SK-N-SH treated with all-trans-retinoic acid at 6 μM for 48 hours (cell line): ENCODE results near the gene CCDC102B.

ENCODE experiments used
- ARNTL ChIP-seq: fragments of 450-650 bp; formaldehyde crosslinking; IDR thresholded peaks from 2 replicates; pipeline ENCODE4 v1.5.0; 2020; ENCODE audit warnings: low read depth, mild to moderate bottlenecking, moderate library complexity, borderline replicate concordance
- CSDC2 ChIP-seq: fragments of 250-450 bp; sonication (Bioruptor Pico); IDR thresholded peaks from 2 replicates; pipeline ENCODE4 v1.5.0; 2020; ENCODE audit warnings: mild to moderate bottlenecking, moderate library complexity
- ESRRG ChIP-seq: fragments of 250-450 bp; sonication (Bioruptor Pico); IDR thresholded peaks from 2 replicates; pipeline ENCODE4 v1.6.1; 2021; ENCODE audit warnings: mild to moderate bottlenecking
- ISL1 ChIP-seq: fragments of 250-450 bp; sonication (Bioruptor Pico); IDR thresholded peaks from 2 replicates; pipeline ENCODE4 v2.1.2; 2022; ENCODE audit warnings: mild to moderate bottlenecking, moderate library complexity
- RARB ChIP-seq: fragments of 250-450 bp; sonication (Bioruptor Pico); IDR thresholded peaks from 2 replicates; pipeline ENCODE4 v1.8.0; 2021; ENCODE audit warnings: mild to moderate bottlenecking, moderate library complexity
- ZFP30 ChIP-seq: fragments of 450-650 bp; formaldehyde crosslinking; IDR thresholded peaks from 2 replicates; pipeline ENCODE4 v1.5.0; 2022; ENCODE audit warnings: mild to moderate bottlenecking, moderate library complexity
- TF ChIP-seq, protein P1 (sequence below): fragments of 250-450 bp; sonication (Bioruptor Pico); IDR thresholded peaks from 2 replicates; pipeline ENCODE4 v1.8.0; 2020; ENCODE audit warnings: mild to moderate bottlenecking, moderate library complexity, borderline replicate concordance

DNA sequence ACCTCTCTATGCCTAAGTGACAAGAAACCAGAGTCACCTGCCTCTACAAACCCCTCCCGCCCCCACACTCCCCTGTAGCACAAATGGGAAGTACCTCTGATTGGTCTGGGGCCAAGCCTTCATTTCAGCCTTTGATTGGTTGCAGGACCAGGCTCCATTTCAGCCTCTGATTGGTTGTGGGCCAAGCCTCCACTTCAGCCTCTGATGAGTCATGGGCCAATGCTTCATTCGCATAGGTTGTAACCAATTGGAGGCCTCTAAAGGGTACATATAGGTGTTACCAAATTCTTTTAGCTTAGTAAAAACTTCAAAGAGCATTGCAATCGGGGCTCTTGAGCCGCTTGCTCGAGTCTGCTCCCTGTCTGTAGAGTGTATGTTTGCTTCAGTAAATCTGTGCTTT is 25.0 kb downstream of the CCDC102B start:
- no peak for TF ChIP-seq RARB (CRISPR knock-in tag)
- TF ChIP-seq ZFP30 (CRISPR knock-in tag), result no peak
- TF ChIP-seq ARNTL (CRISPR knock-in tag), result no peak
- TF ChIP-seq, protein P1, sequence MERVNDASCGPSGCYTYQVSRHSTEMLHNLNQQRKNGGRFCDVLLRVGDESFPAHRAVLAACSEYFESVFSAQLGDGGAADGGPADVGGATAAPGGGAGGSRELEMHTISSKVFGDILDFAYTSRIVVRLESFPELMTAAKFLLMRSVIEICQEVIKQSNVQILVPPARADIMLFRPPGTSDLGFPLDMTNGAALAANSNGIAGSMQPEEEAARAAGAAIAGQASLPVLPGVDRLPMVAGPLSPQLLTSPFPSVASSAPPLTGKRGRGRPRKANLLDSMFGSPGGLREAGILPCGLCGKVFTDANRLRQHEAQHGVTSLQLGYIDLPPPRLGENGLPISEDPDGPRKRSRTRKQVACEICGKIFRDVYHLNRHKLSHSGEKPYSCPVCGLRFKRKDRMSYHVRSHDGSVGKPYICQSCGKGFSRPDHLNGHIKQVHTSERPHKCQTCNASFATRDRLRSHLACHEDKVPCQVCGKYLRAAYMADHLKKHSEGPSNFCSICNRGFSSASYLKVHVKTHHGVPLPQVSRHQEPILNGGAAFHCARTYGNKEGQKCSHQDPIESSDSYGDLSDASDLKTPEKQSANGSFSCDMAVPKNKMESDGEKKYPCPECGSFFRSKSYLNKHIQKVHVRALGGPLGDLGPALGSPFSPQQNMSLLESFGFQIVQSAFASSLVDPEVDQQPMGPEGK (CRISPR knock-in tag), result no peak
- TF ChIP-seq ISL1, result no peak
- no peak for TF ChIP-seq ESRRG
- TF ChIP-seq CSDC2, result no peak
